ENCODE measurements around the gene FITM1. TPM values are rescaled to one million over a fixed set of nuclear protein-coding genes. Genes with fewer than 3 reads are reported as not detected.
"Not testable (repeated sequence)": the region's sequence is repeated elsewhere in the genome, so short reads cannot be mapped to it uniquely, and the experiment has no call there.

FITM1 gene
- polyA plus RNA-seq, 2 of the 4 experiments (the other 2 are of a cell fraction), result 0.06 TPM; not detected in 1

DNA sequence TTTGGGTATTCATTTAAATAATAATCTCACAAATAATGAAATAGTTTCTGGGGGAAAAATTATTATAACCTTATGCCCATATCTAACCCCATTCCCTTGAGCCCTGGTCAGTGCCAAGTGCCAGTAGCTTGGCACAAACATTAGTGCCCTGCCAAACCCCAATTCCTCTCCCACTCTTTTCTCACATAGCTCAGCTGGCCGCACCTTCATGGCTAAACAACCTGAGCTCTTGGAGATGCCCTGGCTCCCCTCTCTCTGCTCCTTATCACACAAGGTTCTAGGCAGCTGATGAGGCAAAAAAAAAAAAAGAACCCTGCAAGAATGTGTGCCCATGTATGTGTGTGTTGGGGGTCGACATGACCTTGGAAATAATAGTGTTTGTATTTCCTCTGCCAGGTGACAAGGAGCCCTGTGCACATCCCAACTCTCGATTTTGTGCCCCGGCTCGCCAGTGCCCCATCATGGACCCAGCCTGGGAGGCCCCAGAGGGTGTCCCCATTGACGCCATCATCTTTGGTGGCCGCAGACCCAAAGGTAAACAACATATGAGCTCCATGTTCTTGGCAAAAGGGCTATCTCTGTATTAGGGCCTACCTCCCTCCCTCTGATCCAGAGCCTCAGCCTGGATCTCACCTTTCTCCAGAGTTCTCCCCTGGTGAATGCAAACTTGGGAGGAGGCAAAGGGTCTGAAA lies 28.0 kb upstream of the FITM1 start:
- POLR2A ChIA-PET, result interaction anchor here (1.8 to 5.6 kb wide), 2 partner anchors 8 to 12 kb away, joined by 7 to 26 read pairs; partner anchors contain the start of genes DCAF11, NRL and PCK2
- no peaks in the 10 kb centered on the region for H3K4me1 ChIP-seq
- H3K4me3 ChIP-seq, result no peak overlapping the region
- FAIRE-seq (no peak), DNase-seq (ENCODE audit: low read depth in 1 of 2, low spot score in 1 of 2) (no peak), ATAC-seq (no peak)
- H3K27ac ChIP-seq, result no peak overlapping the region
- H3K9me3 ChIP-seq, result no peaks in the 10 kb centered on the region
- CTCF ChIA-PET, result interaction anchor here (1.2 to 13.3 kb wide), 6 partner anchors 7 to 58 kb away, joined by 3 to 244 read pairs (median 8); partner anchors contain the start of genes DCAF11, IRF9, NRL and PCK2
- no peak overlapping the region for H3K4me2 ChIP-seq
- WGBS (ENCODE audit: missing lambda C conversion rate), result 86% methylated on average over 7 of the region's 7 CpGs
- TF ChIP-seq, protein P1, sequence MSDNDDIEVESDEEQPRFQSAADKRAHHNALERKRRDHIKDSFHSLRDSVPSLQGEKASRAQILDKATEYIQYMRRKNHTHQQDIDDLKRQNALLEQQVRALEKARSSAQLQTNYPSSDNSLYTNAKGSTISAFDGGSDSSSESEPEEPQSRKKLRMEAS (IDR thresholded peaks at IDR 0.05), result no peak
- TF ChIP-seq JUNB (IDR thresholded peaks at IDR 0.05), result no peak
- no peak for TF ChIP-seq PHF8 (IDR thresholded peaks at IDR 0.05; ENCODE audit: borderline replicate concordance, low read depth)
- no peak for TF ChIP-seq SREBF2 (IDR thresholded peaks at IDR 0.05)
- no peak for TF ChIP-seq FOXS1 (CRISPR knock-in tag; IDR thresholded peaks at IDR 0.05)
- no peak for TF ChIP-seq GATA3 (IDR thresholded peaks at IDR 0.05; ENCODE audit: borderline replicate concordance)
- TF ChIP-seq, protein P2, sequence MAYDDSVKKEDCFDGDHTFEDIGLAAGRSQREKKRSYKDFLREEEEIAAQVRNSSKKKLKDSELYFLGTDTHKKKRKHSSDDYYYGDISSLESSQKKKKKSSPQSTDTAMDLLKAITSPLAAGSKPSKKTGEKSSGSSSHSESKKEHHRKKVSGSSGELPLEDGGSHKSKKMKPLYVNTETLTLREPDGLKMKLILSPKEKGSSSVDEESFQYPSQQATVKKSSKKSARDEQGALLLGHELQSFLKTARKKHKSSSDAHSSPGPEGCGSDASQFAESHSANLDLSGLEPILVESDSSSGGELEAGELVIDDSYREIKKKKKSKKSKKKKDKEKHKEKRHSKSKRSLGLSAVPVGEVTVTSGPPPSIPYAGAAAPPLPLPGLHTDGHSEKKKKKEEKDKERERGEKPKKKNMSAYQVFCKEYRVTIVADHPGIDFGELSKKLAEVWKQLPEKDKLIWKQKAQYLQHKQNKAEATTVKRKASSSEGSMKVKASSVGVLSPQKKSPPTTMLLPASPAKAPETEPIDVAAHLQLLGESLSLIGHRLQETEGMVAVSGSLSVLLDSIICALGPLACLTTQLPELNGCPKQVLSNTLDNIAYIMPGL (CRISPR knock-in tag; IDR thresholded peaks at IDR 0.05; ENCODE audit: borderline replicate concordance), result no peak
- no peak for TF ChIP-seq HEYL (CRISPR knock-in tag; IDR thresholded peaks at IDR 0.05)
- no peak for TF ChIP-seq NPAS2 (CRISPR knock-in tag; IDR thresholded peaks at IDR 0.05; ENCODE audit: borderline replicate concordance)
- no peak for TF ChIP-seq MAZ (IDR thresholded peaks at IDR 0.05; ENCODE audit: borderline replicate concordance, low read depth, low read length)
- TF ChIP-seq RNF2 (IDR thresholded peaks at IDR 0.05; ENCODE audit: borderline replicate concordance, low read depth), result no peak
- no peak for TF ChIP-seq MAFK (IDR thresholded peaks at IDR 0.05; ENCODE audit: partially characterized antibody)
- TF ChIP-seq, protein P3, sequence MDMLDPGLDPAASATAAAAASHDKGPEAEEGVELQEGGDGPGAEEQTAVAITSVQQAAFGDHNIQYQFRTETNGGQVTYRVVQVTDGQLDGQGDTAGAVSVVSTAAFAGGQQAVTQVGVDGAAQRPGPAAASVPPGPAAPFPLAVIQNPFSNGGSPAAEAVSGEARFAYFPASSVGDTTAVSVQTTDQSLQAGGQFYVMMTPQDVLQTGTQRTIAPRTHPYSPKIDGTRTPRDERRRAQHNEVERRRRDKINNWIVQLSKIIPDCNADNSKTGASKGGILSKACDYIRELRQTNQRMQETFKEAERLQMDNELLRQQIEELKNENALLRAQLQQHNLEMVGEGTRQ (IDR thresholded peaks at IDR 0.05), result no peak
- no peak for TF ChIP-seq CHD2 (IDR thresholded peaks at IDR 0.05; ENCODE audit: low read length, partially characterized antibody)
- no peak for TF ChIP-seq EHMT2 (IDR thresholded peaks at IDR 0.05; ENCODE audit: low read depth)

DNA sequence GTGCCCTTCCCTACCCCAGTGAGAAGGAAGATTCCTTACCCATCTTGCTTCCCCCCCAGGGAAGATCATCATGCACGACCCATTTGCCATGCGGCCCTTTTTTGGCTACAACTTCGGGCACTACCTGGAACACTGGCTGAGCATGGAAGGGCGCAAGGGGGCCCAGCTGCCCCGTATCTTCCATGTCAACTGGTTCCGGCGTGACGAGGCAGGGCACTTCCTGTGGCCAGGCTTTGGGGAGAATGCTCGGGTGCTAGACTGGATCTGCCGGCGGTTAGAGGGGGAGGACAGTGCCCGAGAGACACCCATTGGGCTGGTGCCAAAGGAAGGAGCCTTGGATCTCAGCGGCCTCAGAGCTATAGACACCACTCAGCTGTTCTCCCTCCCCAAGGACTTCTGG lies 27.0 kb upstream of the FITM1 start:
- 90% methylated on average over 13 of the region's 13 CpGs for WGBS (ENCODE audit: missing lambda C conversion rate)
- no peak overlapping the region for H3K27ac ChIP-seq
- DNase-seq (ENCODE audit: low read depth in 1 of 2, low spot score in 1 of 2) (no peak), ATAC-seq (no peak), FAIRE-seq (no peak)
- ChIA-PET CTCF (interaction anchor here (1.2 to 13.3 kb wide), 7 partner anchors 8 to 57 kb away, joined by 3 to 244 read pairs (median 5); partner anchors contain the start of genes DCAF11, IRF9, NRL and PCK2), POLR2A (interaction anchor here (1.8 to 5.6 kb wide), 2 partner anchors 9 to 11 kb away, joined by 7 to 26 read pairs; partner anchors contain the start of genes DCAF11, NRL and PCK2)
- no peak overlapping the region for H3K4me3 ChIP-seq
- H3K4me2 ChIP-seq, result no peak overlapping the region
- no peak for TF ChIP-seq CEBPB (IDR thresholded peaks at IDR 0.05)
- no peak for TF ChIP-seq ZSCAN20 (CRISPR knock-in tag; IDR thresholded peaks at IDR 0.05)
- no peak for TF ChIP-seq FOSL2 (IDR thresholded peaks at IDR 0.05)
- no peak for TF ChIP-seq FOSL2 (CRISPR knock-in tag; IDR thresholded peaks at IDR 0.05)
- no peak for TF ChIP-seq GATA3 (IDR thresholded peaks at IDR 0.05; ENCODE audit: borderline replicate concordance)
- no peak for TF ChIP-seq BHLHE40 (IDR thresholded peaks at IDR 0.05; ENCODE audit: low read depth, low read length)
- TF ChIP-seq KDM5A (IDR thresholded peaks at IDR 0.05), result no peak
- TF ChIP-seq, protein P4, sequence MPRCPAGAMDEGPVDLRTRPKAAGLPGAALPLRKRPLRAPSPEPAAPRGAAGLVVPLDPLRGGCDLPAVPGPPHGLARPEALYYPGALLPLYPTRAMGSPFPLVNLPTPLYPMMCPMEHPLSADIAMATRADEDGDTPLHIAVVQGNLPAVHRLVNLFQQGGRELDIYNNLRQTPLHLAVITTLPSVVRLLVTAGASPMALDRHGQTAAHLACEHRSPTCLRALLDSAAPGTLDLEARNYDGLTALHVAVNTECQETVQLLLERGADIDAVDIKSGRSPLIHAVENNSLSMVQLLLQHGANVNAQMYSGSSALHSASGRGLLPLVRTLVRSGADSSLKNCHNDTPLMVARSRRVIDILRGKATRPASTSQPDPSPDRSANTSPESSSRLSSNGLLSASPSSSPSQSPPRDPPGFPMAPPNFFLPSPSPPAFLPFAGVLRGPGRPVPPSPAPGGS (IDR thresholded peaks at IDR 0.05), result no peak
- TF ChIP-seq KDM1A (IDR thresholded peaks at IDR 0.05; ENCODE audit: low read depth), result no peak
- TF ChIP-seq CBX8 (IDR thresholded peaks at IDR 0.05), result no peak
- TF ChIP-seq RNF2 (IDR thresholded peaks at IDR 0.05; ENCODE audit: borderline replicate concordance, low read depth), result no peak
- TF ChIP-seq ZC3H11A (IDR thresholded peaks at IDR 0.05), result no peak
- no peaks in the 10 kb centered on the region for H3K9me3 ChIP-seq
- peaks cover under 1% of the 10 kb centered on the region; the same call in 1 of the 3 replicates for H3K4me1 ChIP-seq

DNA sequence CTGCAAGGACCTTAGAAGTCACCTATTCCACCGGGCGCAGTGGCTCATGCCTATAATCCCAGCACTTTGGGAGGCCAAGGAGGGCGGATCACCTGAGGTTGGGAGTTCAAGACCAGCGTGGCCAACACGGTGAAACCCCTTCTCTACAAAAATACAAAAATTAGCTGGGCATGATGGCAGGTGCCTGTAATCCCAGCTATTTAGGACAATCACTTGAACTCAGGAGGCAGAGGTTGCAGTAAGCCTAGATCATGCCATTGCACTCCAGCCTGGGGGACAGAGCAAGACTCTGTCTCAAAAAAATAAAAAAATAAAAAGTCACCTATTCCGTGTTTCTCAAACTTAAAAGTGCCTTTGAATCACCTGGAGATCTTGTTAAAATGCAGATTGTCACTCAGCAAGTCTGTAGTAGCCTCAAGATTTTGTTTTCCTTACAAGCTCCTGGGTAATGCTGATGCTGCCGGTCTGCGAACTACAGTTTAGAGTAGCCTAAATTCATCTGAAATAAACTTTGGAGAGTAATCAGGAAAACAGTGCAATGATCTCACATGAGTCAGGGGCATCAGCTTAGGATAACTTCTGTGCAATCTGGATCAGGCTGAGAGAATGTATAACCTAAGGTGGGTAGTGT lies 24.7 kb upstream of the FITM1 start:
- WGBS (ENCODE audit: missing lambda C conversion rate), result 89% methylated on average over 8 of the region's 8 CpGs
- H3K4me3 ChIP-seq; H3K4me1 ChIP-seq; FAIRE-seq; ATAC-seq; DNase-seq (ENCODE audit: low read depth in 1 of 2, low spot score in 1 of 2); H3K4me2 ChIP-seq; H3K9me3 ChIP-seq; H3K27ac ChIP-seq: not testable (repeated sequence)
- CTCF ChIA-PET, result interaction anchor here (0.6 to 13.3 kb wide), 8 partner anchors 10 to 91 kb away, joined by 3 to 244 read pairs (median 6); partner anchors contain the start of genes IRF9 and PCK2
- POLR2A ChIA-PET, result interaction anchor here (5.6 to 6.1 kb wide), 2 partner anchors 9 to 12 kb away, joined by 26 to 38 read pairs; partner anchors contain the start of genes DCAF11, NRL and PCK2

All from A549 (cell line).